Measurements from ENCODE around the gene GPC1. TPM values are rescaled to one million over a fixed set of nuclear protein-coding genes. Genes with fewer than 3 reads are reported as not detected.

The GPC1 gene
- total and polyA plus RNA-seq, 4 donors = 23.2 to 62.5 (median 26.5) TPM

DNA sequence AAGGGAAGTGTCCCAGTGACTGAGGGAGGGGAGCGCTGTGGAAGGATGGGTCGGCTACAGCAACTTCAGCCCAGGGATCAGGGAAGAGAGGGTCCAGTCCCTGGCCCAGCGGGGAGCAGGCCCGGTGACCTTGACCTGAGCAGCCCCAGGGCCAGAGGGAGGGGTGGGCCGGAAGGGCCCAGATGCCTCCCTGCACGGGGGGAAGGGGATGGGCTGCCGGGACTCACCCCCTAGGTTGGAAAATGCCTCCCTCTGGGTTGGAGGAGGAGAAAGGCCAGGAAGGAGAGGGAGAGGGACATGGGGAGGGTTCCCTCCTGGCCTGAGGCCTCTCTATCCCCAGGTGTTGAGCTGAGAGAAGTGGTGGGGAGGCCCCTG lies 19.8 kb downstream of the GPC1 start:
- peaks cover 0 to 16% (median 2%) of the 10 kb centered on the region in 3 donors for H3K27me3 ChIP-seq (ENCODE audit: control insufficient read depth in 3 of 3, insufficient read depth in 3 of 3, low read length in 2 of 3)
- 20 to 40% methylated on average over 7 of the region's 7 CpGs for WGBS, 2 donors
- H3K4me3 ChIP-seq = no peak overlapping the region
- H3K27ac ChIP-seq (ENCODE audit: low read depth in 1 of 2, low read length in 1 of 2) = no peak overlapping the region
- no peaks in the 10 kb centered on the region for H3K36me3 ChIP-seq (ENCODE audit: control insufficient read depth in 4 of 4, insufficient read depth in 4 of 4, low read length in 4 of 4)
- no peak for DNase-seq
- H3K4me1 ChIP-seq (ENCODE audit: control insufficient read depth in 5 of 5, insufficient read depth in 5 of 5, low read length in 5 of 5) = peaks cover 0 to 17% (median 14%) of the 10 kb centered on the region in 5 donors
- peaks cover 0 to 7% (median 0%) of the 10 kb centered on the region in 4 donors for H3K9me3 ChIP-seq (ENCODE audit: control insufficient read depth in 4 of 4, insufficient read depth in 3 of 4, low read length in 3 of 4)
- no peak overlapping the region for H3K9ac ChIP-seq (ENCODE audit: insufficient read depth in 1 of 2, low read length in 2 of 2)
- no peak for ATAC-seq (ENCODE audit: insufficient read depth, low FRiP score)
- TF ChIP-seq, protein P1, sequence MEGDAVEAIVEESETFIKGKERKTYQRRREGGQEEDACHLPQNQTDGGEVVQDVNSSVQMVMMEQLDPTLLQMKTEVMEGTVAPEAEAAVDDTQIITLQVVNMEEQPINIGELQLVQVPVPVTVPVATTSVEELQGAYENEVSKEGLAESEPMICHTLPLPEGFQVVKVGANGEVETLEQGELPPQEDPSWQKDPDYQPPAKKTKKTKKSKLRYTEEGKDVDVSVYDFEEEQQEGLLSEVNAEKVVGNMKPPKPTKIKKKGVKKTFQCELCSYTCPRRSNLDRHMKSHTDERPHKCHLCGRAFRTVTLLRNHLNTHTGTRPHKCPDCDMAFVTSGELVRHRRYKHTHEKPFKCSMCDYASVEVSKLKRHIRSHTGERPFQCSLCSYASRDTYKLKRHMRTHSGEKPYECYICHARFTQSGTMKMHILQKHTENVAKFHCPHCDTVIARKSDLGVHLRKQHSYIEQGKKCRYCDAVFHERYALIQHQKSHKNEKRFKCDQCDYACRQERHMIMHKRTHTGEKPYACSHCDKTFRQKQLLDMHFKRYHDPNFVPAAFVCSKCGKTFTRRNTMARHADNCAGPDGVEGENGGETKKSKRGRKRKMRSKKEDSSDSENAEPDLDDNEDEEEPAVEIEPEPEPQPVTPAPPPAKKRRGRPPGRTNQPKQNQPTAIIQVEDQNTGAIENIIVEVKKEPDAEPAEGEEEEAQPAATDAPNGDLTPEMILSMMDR (IDR thresholded peaks at IDR 0.05; ENCODE audit: control extremely low read depth, extremely low read depth) = no peak

DNA sequence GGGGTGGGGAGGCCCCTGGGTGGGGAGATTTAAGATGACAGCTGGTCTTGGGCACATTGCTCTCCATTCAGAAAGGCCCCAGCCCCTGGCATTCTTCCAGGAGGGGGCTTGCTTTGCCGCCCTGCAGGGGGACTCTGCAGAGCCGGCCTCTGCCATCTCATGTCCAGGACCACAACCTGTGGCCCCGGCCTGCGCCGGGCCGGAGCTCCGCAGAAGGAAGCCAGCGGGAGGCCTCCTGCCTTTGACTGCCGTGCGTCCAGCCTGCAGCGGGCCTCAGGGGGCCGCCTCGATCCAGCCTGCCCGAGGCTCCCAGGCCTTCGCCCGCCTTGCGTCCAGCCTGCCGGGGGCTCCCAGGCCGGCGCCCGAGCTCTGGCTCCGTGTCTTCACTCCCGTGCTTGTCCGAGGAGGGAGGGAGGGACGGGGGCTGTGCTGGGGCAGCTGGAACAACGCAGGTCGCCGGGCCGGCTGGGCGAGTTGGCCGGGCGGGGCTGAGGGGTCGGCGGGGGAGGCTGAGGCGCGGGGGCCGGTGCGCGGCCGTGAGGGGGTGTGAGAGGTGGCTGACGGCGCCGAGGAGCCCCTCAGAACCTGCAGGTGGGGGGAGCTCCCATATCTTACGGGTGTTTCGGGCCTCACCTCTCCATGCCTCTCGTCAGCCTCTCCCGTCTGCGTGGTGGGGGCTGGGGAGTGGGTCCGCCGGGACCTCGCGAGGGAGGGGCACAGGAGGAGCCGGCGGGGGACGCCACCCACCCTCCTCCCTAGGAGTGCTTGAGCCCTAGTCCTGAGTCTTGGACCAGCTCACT lies 20.4 kb downstream of the GPC1 start:
- WGBS, 2 donors = 9 to 18% methylated on average over 46 to 55 of the region's 55 CpGs
- Histone ChIP-seq H3K27ac (ENCODE audit: low read depth in 1 of 2, low read length in 1 of 2) (no peak overlapping the region), H3K4me1 (ENCODE audit: control insufficient read depth in 5 of 5, insufficient read depth in 5 of 5, low read length in 5 of 5) (peaks cover 0 to 17% (median 14%) of the 10 kb centered on the region in 5 donors), H3K4me3 (no peak overlapping the region), H3K27me3 (ENCODE audit: control insufficient read depth in 3 of 3, insufficient read depth in 3 of 3, low read length in 2 of 3) (peaks cover 0 to 16% (median 2%) of the 10 kb centered on the region in 3 donors), H3K9me3 (ENCODE audit: control insufficient read depth in 4 of 4, insufficient read depth in 3 of 4, low read length in 3 of 4) (peaks cover 0 to 7% (median 0%) of the 10 kb centered on the region in 4 donors), H3K36me3 (ENCODE audit: control insufficient read depth in 4 of 4, insufficient read depth in 4 of 4, low read length in 4 of 4) (no peaks in the 10 kb centered on the region), H3K9ac (ENCODE audit: insufficient read depth in 1 of 2, low read length in 2 of 2) (no peak overlapping the region)
- TF ChIP-seq, protein P1 (IDR thresholded peaks at IDR 0.05; ENCODE audit: control extremely low read depth, extremely low read depth) = no peak
- peak; percentile 18 to 58 (median 41) for DNase-seq
- ATAC-seq (ENCODE audit: insufficient read depth, low FRiP score) = no peak

DNA sequence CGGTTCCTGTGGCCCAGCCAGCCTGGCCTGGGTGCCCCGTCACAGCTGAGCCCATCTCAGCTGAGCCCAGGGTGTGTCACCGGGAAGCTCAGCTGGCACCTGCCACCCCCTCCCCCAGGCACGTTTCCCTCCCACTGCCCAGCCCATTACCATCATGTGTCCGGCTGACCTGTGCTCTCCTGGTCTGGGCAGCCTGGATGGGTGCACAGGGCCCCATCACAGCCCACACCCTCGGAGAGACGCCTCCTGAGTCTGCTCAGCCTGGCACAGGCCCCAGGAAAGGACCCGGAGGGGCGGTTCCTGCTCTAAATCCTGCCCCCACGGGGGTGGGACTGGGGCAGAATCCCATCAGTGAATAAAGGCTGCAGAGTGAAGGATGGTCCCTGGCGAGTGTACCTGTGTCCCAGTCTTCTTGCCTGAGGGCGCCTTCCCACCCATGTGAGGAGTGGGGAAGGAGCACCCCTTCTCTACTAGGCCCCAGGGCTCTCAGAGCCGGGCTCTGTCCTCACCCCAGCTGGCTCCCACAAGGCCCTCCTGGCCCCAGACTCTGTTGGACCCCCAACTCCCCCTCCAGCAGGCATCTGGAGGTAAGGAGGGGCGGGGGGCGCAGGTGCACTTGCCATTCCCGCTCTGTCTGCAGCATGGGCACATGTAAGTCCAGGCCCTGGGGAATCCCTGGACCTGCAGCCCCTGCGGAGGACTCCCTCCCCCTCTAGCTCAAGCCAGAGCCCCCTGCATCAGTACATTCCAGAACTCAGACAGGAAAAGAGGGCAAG lies 21.2 kb downstream of the GPC1 start:
- Histone ChIP-seq H3K27ac (ENCODE audit: low read depth in 1 of 2, low read length in 1 of 2) (no peak overlapping the region), H3K9me3 (ENCODE audit: control insufficient read depth in 4 of 4, insufficient read depth in 3 of 4, low read length in 3 of 4) (peaks cover 0 to 7% (median 0%) of the 10 kb centered on the region in 4 donors), H3K36me3 (ENCODE audit: control insufficient read depth in 4 of 4, insufficient read depth in 4 of 4, low read length in 4 of 4) (no peaks in the 10 kb centered on the region), H3K4me3 (no peak overlapping the region), H3K4me1 (ENCODE audit: control insufficient read depth in 5 of 5, insufficient read depth in 5 of 5, low read length in 5 of 5) (peaks cover 0 to 16% (median 14%) of the 10 kb centered on the region in 5 donors), H3K9ac (ENCODE audit: insufficient read depth in 1 of 2, low read length in 2 of 2) (no peak overlapping the region), H3K27me3 (ENCODE audit: control insufficient read depth in 3 of 3, insufficient read depth in 3 of 3, low read length in 2 of 3) (peaks cover 0 to 16% (median 0%) of the 10 kb centered on the region in 3 donors)
- WGBS, 2 donors = 62 to 75% methylated on average over 17 of the region's 17 CpGs
- DNase-seq (no peak), ATAC-seq (ENCODE audit: insufficient read depth, low FRiP score) (no peak)
- TF ChIP-seq, protein P1 (IDR thresholded peaks at IDR 0.05; ENCODE audit: control extremely low read depth, extremely low read depth) = no peak

Data from lung (tissue), 12 donors.